ENCODE results near the gene ANKMY1. TPM values are rescaled to one million over a fixed set of nuclear protein-coding genes. Genes with fewer than 3 reads are reported as not detected.

Gene ANKMY1
- total and polyA plus RNA-seq, 7 experiments from 2014 or later = 7.7 to 83.4 (median 34.8) TPM

GRCh38 chr2:240459401-240460252, 98.2 kb downstream of the ANKMY1 start:
- H3K36me3 Mint-ChIP-seq = no peaks in the 10 kb centered on the region
- peaks cover 5 to 19% (median 5%) of the 10 kb centered on the region in 5 donors for H3K27me3 Mint-ChIP-seq
- CTCF ChIA-PET = no interaction called here
- Histone ChIP-seq H3K27ac (ENCODE audit: low read depth, low read length) (no peak overlapping the region), H3K4me3 (ENCODE audit: low read length) (no peak overlapping the region), H3K27me3 (ENCODE audit: control insufficient read depth in 2 of 2, insufficient read depth in 2 of 2, low read length in 2 of 2) (peaks cover 0 to 7% of the 10 kb centered on the region in 2 donors), H3K9me3 (ENCODE audit: control insufficient read depth in 2 of 3, low read length in 3 of 3) (no peaks in the 10 kb centered on the region), H3K36me3 (ENCODE audit: control insufficient read depth in 2 of 3, insufficient read depth in 3 of 3, low read length in 3 of 3) (no peaks in the 10 kb centered on the region), H3K4me1 (ENCODE audit: control insufficient read depth in 2 of 2, insufficient read depth in 2 of 2, low read length in 2 of 2) (no peaks in the 10 kb centered on the region)
- H3K9me3 Mint-ChIP-seq = peaks cover 0 to 3% (median 0%) of the 10 kb centered on the region in 11 donors
- ATAC-seq (no peak), DNase-seq (no peak)
- H3K4me1 Mint-ChIP-seq = peaks cover 0 to 7% (median 4%) of the 10 kb centered on the region in 7 donors
- POLR2A ChIA-PET = no interaction called here
- H3K27ac Mint-ChIP-seq = no peak overlapping the region
- no peak overlapping the region for H3K4me3 Mint-ChIP-seq
- intact Hi-C loops (cut with micrococcal nuclease) = no loop called here

DNA sequence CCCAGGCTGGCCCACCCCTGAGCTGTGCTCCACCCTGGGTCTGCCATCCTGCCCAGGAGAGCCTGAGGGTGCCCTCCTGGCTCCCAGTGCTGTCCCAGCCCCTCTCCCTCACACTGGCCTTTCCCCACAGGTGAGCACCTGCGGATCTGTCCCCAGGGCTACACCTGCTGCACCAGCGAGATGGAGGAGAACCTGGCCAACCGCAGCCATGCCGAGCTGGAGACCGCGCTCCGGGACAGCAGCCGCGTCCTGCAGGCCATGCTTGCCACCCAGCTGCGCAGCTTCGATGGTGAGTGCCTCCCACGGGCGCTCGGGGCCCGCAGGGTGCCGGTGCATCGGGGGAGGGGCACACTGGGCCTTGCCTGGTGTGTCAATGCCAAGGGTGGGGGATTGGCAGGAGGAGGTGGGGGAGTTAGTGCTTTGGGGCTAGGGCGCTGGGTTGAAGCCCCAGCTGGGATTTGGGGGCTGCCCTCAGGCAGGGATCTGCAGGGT, 98.8 kb downstream of the ANKMY1 start:
- Histone ChIP-seq H3K36me3 (ENCODE audit: control insufficient read depth in 2 of 3, insufficient read depth in 3 of 3, low read length in 3 of 3) (no peaks in the 10 kb centered on the region), H3K27me3 (ENCODE audit: control insufficient read depth in 2 of 2, insufficient read depth in 2 of 2, low read length in 2 of 2) (peaks cover 0 to 13% of the 10 kb centered on the region in 2 donors), H3K27ac (ENCODE audit: low read depth, low read length) (no peak overlapping the region), H3K9me3 (ENCODE audit: control insufficient read depth in 2 of 3, low read length in 3 of 3) (no peaks in the 10 kb centered on the region), H3K4me1 (ENCODE audit: control insufficient read depth in 2 of 2, insufficient read depth in 2 of 2, low read length in 2 of 2) (no peaks in the 10 kb centered on the region), H3K4me3 (ENCODE audit: low read length) (no peak overlapping the region)
- H3K4me3 Mint-ChIP-seq = no peak overlapping the region
- no peak overlapping the region for H3K27ac Mint-ChIP-seq
- H3K36me3 Mint-ChIP-seq = no peaks in the 10 kb centered on the region
- H3K4me1 Mint-ChIP-seq = peaks cover 0 to 9% (median 8%) of the 10 kb centered on the region in 7 donors
- peaks cover 0 to 3% (median 0%) of the 10 kb centered on the region in 11 donors for H3K9me3 Mint-ChIP-seq
- ChIA-PET POLR2A (no interaction called here), CTCF (no interaction called here)
- ATAC-seq = no peak
- peaks cover 8 to 26% (median 12%) of the 10 kb centered on the region in 5 donors for H3K27me3 Mint-ChIP-seq
- DNase-seq = no peak
- intact Hi-C loops (cut with micrococcal nuclease) = no loop called here

DNA sequence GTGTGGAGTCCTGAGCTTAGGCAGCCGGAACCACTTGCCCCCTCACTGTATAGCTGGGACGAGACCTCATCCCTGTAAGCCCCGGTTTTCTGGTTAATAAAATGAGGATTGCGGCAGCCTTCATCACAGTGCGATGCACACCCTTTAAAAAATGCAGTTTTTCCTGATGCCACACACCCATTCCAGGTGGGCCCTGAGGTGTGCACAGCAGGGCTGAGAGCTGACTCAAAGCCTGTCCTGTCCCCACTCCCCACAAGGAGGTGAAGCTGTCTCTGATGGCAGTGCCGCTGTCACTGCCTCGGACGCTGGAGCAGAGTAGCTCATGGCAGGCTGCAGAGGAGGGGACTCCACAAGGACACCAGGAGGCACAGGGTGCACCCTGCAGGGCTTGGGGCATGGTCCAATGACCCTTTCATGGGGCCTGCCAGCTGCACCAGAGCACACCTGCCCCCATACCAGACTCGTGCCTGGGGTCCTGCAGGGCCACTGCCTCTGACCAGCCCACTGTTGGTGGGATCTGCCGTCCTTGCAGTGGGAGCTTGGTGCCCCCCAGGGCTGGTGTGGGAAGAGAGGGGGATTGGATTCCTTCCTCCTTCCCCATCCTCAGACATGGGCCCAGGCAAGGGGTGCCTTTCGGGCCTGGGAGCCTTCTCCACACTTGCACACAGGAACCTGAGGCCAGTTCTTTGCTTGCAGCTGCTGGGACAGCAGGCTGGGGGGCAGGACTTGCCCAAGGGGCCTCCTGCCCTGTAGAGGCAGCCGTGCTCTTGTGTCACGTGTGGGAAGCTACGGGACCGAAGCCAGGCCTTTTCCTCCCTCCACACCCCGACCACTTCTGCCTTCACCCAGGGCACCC, 99.5 kb downstream of the ANKMY1 start:
- no peak overlapping the region for H3K27ac ChIP-seq (ENCODE audit: low read depth, low read length)
- peaks cover 0 to 3% (median 0%) of the 10 kb centered on the region in 11 donors for H3K9me3 Mint-ChIP-seq
- H3K4me3 ChIP-seq (ENCODE audit: low read length) = no peak overlapping the region
- peaks cover 0 to 11% (median 9%) of the 10 kb centered on the region in 7 donors for H3K4me1 Mint-ChIP-seq
- DNase-seq (no peak), ATAC-seq (no peak)
- H3K4me3 Mint-ChIP-seq = no peak overlapping the region
- intact Hi-C loops (cut with micrococcal nuclease) = no loop called here
- peaks cover 0 to 13% of the 10 kb centered on the region in 2 donors for H3K27me3 ChIP-seq (ENCODE audit: control insufficient read depth in 2 of 2, insufficient read depth in 2 of 2, low read length in 2 of 2)
- CTCF ChIA-PET = no interaction called here
- POLR2A ChIA-PET = no interaction called here
- no peaks in the 10 kb centered on the region for H3K4me1 ChIP-seq (ENCODE audit: control insufficient read depth in 2 of 2, insufficient read depth in 2 of 2, low read length in 2 of 2)
- H3K27me3 Mint-ChIP-seq = peaks cover 8 to 29% (median 14%) of the 10 kb centered on the region in 5 donors
- H3K9me3 ChIP-seq (ENCODE audit: control insufficient read depth in 2 of 3, low read length in 3 of 3) = no peaks in the 10 kb centered on the region
- H3K36me3 Mint-ChIP-seq = no peaks in the 10 kb centered on the region
- H3K27ac Mint-ChIP-seq = no peak overlapping the region
- no peaks in the 10 kb centered on the region for H3K36me3 ChIP-seq (ENCODE audit: control insufficient read depth in 2 of 3, insufficient read depth in 3 of 3, low read length in 3 of 3)

DNA sequence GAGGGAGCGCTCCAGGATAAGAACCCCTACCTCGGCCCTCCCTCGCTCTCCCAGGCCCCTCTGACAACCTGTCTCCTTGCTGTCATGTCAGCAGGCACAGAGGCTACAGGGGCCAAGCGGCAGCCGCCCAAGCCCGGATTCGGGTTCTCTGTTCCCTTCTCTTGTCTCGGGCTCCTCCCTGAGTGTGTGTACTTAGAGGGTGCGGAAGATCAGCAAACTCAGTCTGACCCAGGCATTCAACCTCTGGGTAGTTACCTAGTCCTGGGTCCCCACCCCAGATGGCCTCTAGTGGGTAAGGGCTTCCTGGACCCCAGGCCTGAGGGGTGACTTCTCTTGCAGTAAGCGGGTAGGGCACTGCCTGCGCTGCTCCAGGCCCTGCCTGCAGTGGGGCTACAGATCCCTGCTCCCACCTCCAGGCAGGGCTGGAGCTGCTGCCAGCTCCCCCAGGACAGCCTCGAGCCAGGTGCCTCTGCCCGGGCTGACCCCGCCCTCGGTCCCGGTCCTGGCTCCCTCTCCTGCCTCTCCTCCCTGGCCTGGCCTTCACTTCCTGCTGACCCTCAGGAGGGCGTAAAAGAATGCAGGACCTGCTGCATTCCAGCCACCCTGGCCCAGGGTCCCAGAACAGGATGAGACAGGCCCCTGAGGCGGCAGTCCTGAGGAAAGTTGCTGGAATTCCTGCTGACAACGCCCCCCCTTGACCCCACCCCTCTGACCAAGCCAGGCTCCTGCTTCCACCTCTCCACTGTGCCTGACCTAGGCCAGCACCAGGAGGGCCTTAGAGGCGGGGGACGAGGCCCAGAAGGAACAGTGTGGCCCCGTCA, 100.4 kb downstream of the ANKMY1 start:
- H3K9me3 ChIP-seq (ENCODE audit: control insufficient read depth in 2 of 3, low read length in 3 of 3) = no peaks in the 10 kb centered on the region
- peaks cover 0 to 13% of the 10 kb centered on the region in 2 donors for H3K27me3 ChIP-seq (ENCODE audit: control insufficient read depth in 2 of 2, insufficient read depth in 2 of 2, low read length in 2 of 2)
- no peak overlapping the region for H3K27ac Mint-ChIP-seq
- CTCF ChIA-PET = no interaction called here
- no peaks in the 10 kb centered on the region for H3K4me1 ChIP-seq (ENCODE audit: control insufficient read depth in 2 of 2, insufficient read depth in 2 of 2, low read length in 2 of 2)
- peaks cover 0 to 3% (median 0%) of the 10 kb centered on the region in 11 donors for H3K9me3 Mint-ChIP-seq
- peak in 1 of 9 donors; percentile 1 for DNase-seq
- H3K27ac ChIP-seq (ENCODE audit: low read depth, low read length) = no peak overlapping the region
- H3K4me3 ChIP-seq (ENCODE audit: low read length) = no peak overlapping the region
- peaks cover 0 to 11% (median 9%) of the 10 kb centered on the region in 7 donors for H3K4me1 Mint-ChIP-seq
- no peak for ATAC-seq
- H3K36me3 Mint-ChIP-seq = no peaks in the 10 kb centered on the region
- H3K27me3 Mint-ChIP-seq = peaks cover 8 to 29% (median 14%) of the 10 kb centered on the region in 5 donors
- H3K36me3 ChIP-seq (ENCODE audit: control insufficient read depth in 2 of 3, insufficient read depth in 3 of 3, low read length in 3 of 3) = no peaks in the 10 kb centered on the region
- H3K4me3 Mint-ChIP-seq = no peak overlapping the region
- intact Hi-C loops (cut with micrococcal nuclease) = no loop called here
- POLR2A ChIA-PET = no interaction called here

GRCh38 chr2:240456447-240457222, 101.2 kb downstream of the ANKMY1 start:
- H3K27me3 Mint-ChIP-seq = peaks cover 14 to 35% (median 21%) of the 10 kb centered on the region in 5 donors

More at GRCh38 chr2:240456447-240457222, 101.2 kb downstream of the ANKMY1 start:
- ATAC-seq (no peak), DNase-seq (no peak)
- intact Hi-C loops (cut with micrococcal nuclease) = no loop called here
- CTCF ChIA-PET = no interaction called here
- Mint-ChIP-seq H3K4me3 (peak overlapping the region in 1 of 10 donors; percentile 19), H3K27ac (no peak overlapping the region), H3K9me3 (peaks cover 0 to 3% (median 0%) of the 10 kb centered on the region in 11 donors), H3K36me3 (no peaks in the 10 kb centered on the region), H3K4me1 (peaks cover 0 to 16% (median 9%) of the 10 kb centered on the region in 7 donors)
- H3K9me3 ChIP-seq (ENCODE audit: control insufficient read depth in 2 of 3, low read length in 3 of 3) = no peaks in the 10 kb centered on the region
- H3K27me3 ChIP-seq (ENCODE audit: control insufficient read depth in 2 of 2, insufficient read depth in 2 of 2, low read length in 2 of 2) = peaks cover 0 to 19% of the 10 kb centered on the region in 2 donors
- H3K27ac ChIP-seq (ENCODE audit: low read depth, low read length) = no peak overlapping the region
- H3K4me3 ChIP-seq (ENCODE audit: low read length) = no peak overlapping the region
- POLR2A ChIA-PET = no interaction called here
- H3K4me1 ChIP-seq (ENCODE audit: control insufficient read depth in 2 of 2, insufficient read depth in 2 of 2, low read length in 2 of 2) = no peaks in the 10 kb centered on the region
- H3K36me3 ChIP-seq (ENCODE audit: control insufficient read depth in 2 of 3, insufficient read depth in 3 of 3, low read length in 3 of 3) = no peaks in the 10 kb centered on the region

Measured in naive thymus-derived CD4-positive, alpha-beta T cell (primary cell).